ENCODE measurements around the gene CFP. TPM values are rescaled to one million over a fixed set of nuclear protein-coding genes. Genes with fewer than 3 reads are reported as not detected.
A peak's percentile ranks its signal among the peaks of the same experiment; 100 is the strongest.

The CFP gene
- total RNA-seq, 4 donors from 2014 or later = 0.60 to 10.0 (median 3.0) TPM

GRCh38 chrX:47628982-47629381 lies 748 bp downstream of the CFP start:
- peaks cover 0 to under 1% (median 0%) of the 10 kb centered on the region in 4 donors for H3K4me1 ChIP-seq
- 82% methylated on average over 1 of the region's 1 CpG; no CpG with 5 or more reads in 1 of the 2 donors for WGBS, 2 donors (ENCODE audit: low coverage in 1 of 2)
- no peaks in the 10 kb centered on the region for H3K36me3 ChIP-seq
- no peak overlapping the region for H3K4me3 ChIP-seq
- no peaks in the 10 kb centered on the region for H3K27me3 ChIP-seq
- intact Hi-C loops (cut with DNase I; ENCODE audit: low total_unique reads) = no loop called here
- no peak overlapping the region for H3K27ac ChIP-seq
- no peaks in the 10 kb centered on the region for H3K9me3 ChIP-seq
- in situ Hi-C loops (cut with MboI; ENCODE audit: low pct_ligation_motif_present in 1 of 4, low pct_unique_long_range_greater_than_20kb in 1 of 4, low sequenced_read_pairs in 3 of 4) = no loop called here
- DNase-seq = no peak
- TF ChIP-seq POLR2AphosphoS5 (IDR thresholded peaks at IDR 0.05) = no peak
- no peak for TF ChIP-seq POLR2A (IDR thresholded peaks at IDR 0.05)
- no peak for TF ChIP-seq EP300 (IDR thresholded peaks at IDR 0.05; ENCODE audit: low read depth)
- TF ChIP-seq CTCF (IDR thresholded peaks at IDR 0.05) = no peak

DNA sequence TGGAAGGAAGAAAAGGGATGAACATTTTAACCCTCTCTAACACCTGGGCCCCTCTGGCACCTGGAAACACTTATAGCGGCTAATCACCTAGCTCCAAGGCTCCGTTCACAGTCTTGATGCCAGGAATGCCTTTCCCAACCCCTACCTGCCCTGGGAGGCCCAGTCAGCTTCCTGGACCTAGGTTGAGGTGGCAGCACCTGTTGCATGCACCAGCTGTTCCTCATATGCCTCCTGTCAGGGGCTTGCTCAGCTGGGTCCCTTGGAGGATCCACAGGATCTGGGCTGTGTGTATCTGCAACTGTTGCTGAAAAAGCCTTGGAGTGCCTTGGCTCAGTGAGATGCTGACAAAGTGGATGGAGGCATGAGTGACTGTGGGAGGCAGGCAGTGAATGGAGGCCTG lies 4.4 kb downstream of the CFP start:
- Histone ChIP-seq H3K36me3 (no peaks in the 10 kb centered on the region), H3K9me3 (no peaks in the 10 kb centered on the region), H3K4me3 (no peak overlapping the region), H3K27me3 (no peaks in the 10 kb centered on the region), H3K27ac (no peak overlapping the region), H3K4me1 (peaks cover 0 to 4% (median 0%) of the 10 kb centered on the region in 4 donors)
- intact Hi-C loops (cut with DNase I; ENCODE audit: low total_unique reads) = no loop called here
- 84% methylated on average over 2 of the region's 2 CpGs; no CpG with 5 or more reads in 1 of the 2 donors for WGBS, 2 donors (ENCODE audit: low coverage in 1 of 2)
- in situ Hi-C loops (cut with MboI; ENCODE audit: low pct_ligation_motif_present in 1 of 4, low pct_unique_long_range_greater_than_20kb in 1 of 4, low sequenced_read_pairs in 3 of 4) = no loop called here
- no peak for TF ChIP-seq POLR2A (IDR thresholded peaks at IDR 0.05)
- TF ChIP-seq EP300 (IDR thresholded peaks at IDR 0.05; ENCODE audit: low read depth) = no peak
- TF ChIP-seq POLR2AphosphoS5 (IDR thresholded peaks at IDR 0.05) = no peak
- TF ChIP-seq CTCF (IDR thresholded peaks at IDR 0.05) = no peak
- DNase-seq = no peak

GRCh38 chrX:47623540-47624027 lies 6.1 kb downstream of the CFP start:
- Histone ChIP-seq H3K27me3 (peaks cover 5% of the 10 kb centered on the region), H3K4me3 (peak overlapping the region in 1 of 4 donors; percentile 24), H3K4me1 (peaks cover 0 to 4% (median 2%) of the 10 kb centered on the region in 4 donors), H3K36me3 (no peaks in the 10 kb centered on the region), H3K9me3 (no peaks in the 10 kb centered on the region), H3K27ac (no peak overlapping the region)
- TF ChIP-seq EP300 (IDR thresholded peaks at IDR 0.05; ENCODE audit: low read depth) (no peak), CTCF (IDR thresholded peaks at IDR 0.05) (no peak), POLR2AphosphoS5 (IDR thresholded peaks at IDR 0.05) (no peak), POLR2A (IDR thresholded peaks at IDR 0.05) (no peak)
- intact Hi-C loops (cut with DNase I; ENCODE audit: low total_unique reads) (no loop called here), in situ Hi-C loops (cut with MboI; ENCODE audit: low pct_ligation_motif_present in 1 of 4, low pct_unique_long_range_greater_than_20kb in 1 of 4, low sequenced_read_pairs in 3 of 4) (no loop called here)
- 20% methylated on average over 35 of the region's 35 CpGs; no CpG with 5 or more reads in 1 of the 2 donors for WGBS, 2 donors (ENCODE audit: low coverage in 1 of 2)
- DNase-seq = peak; percentile 34

- DNase-seq = no peak
- TF ChIP-seq EP300 (IDR thresholded peaks at IDR 0.05; ENCODE audit: low read depth) (no peak), POLR2A (IDR thresholded peaks at IDR 0.05) (no peak)
- peaks cover 5% of the 10 kb centered on the region for H3K27me3 ChIP-seq
- in situ Hi-C loops (cut with MboI; ENCODE audit: low pct_ligation_motif_present in 1 of 4, low pct_unique_long_range_greater_than_20kb in 1 of 4, low sequenced_read_pairs in 3 of 4) = no loop called here
- H3K4me3 ChIP-seq = no peak overlapping the region
- intact Hi-C loops (cut with DNase I; ENCODE audit: low total_unique reads) = no loop called here
- no peak overlapping the region for H3K27ac ChIP-seq
- H3K36me3 ChIP-seq = no peaks in the 10 kb centered on the region
- WGBS, 2 donors (ENCODE audit: low coverage in 1 of 2) = 85% methylated on average over 6 of the region's 6 CpGs; no CpG with 5 or more reads in 1 of the 2 donors
- peaks cover 0 to 4% (median 2%) of the 10 kb centered on the region in 4 donors for H3K4me1 ChIP-seq
- no peaks in the 10 kb centered on the region for H3K9me3 ChIP-seq
These were observed 7.9 kb downstream of the CFP start for GRCh38 chrX:47621851-47622250.

- Histone ChIP-seq H3K4me3 (no peak overlapping the region), H3K9me3 (no peaks in the 10 kb centered on the region), H3K27ac (no peak overlapping the region), H3K36me3 (no peaks in the 10 kb centered on the region), H3K4me1 (peaks cover 0 to 4% (median 2%) of the 10 kb centered on the region in 4 donors), H3K27me3 (peaks cover 5% of the 10 kb centered on the region)
- DNase-seq = no peak
- in situ Hi-C loops (cut with MboI; ENCODE audit: low pct_ligation_motif_present in 1 of 4, low pct_unique_long_range_greater_than_20kb in 1 of 4, low sequenced_read_pairs in 3 of 4) (no loop called here), intact Hi-C loops (cut with DNase I; ENCODE audit: low total_unique reads) (no loop called here)
- WGBS, 2 donors (ENCODE audit: low coverage in 1 of 2) = 60 to 70% methylated on average over 2 to 9 of the region's 9 CpGs
- TF ChIP-seq POLR2AphosphoS5 (IDR thresholded peaks at IDR 0.05) (no peak), EP300 (IDR thresholded peaks at IDR 0.05; ENCODE audit: low read depth) (no peak), POLR2A (IDR thresholded peaks at IDR 0.05) (no peak)
These were observed 9.4 kb downstream of the CFP start for GRCh38 chrX:47620303-47620685.
